NCI-H1436 (cell line): ENCODE results near the gene WBP2.
A peak's percentile ranks its signal among the peaks of the same experiment; 100 is the strongest.

Source experiments
- DNase-seq: peaks from one replicate; lab custom pipeline; 2025; lab: John Stamatoyannopoulos, UW

Gene WBP2

GRCh38 chr17:75855310-75856061 is at the start of gene WBP2:
Gene WBP2, minus strand, starts transcription at chr17:75855335. Its CDS starts 38 bp downstream, at chr17:75855297.
- peak; percentile 100 for DNase-seq

GRCh38 chr17:75902406-75902805 is 47.3 kb upstream of the WBP2 start:
- no peak for DNase-seq

DNA sequence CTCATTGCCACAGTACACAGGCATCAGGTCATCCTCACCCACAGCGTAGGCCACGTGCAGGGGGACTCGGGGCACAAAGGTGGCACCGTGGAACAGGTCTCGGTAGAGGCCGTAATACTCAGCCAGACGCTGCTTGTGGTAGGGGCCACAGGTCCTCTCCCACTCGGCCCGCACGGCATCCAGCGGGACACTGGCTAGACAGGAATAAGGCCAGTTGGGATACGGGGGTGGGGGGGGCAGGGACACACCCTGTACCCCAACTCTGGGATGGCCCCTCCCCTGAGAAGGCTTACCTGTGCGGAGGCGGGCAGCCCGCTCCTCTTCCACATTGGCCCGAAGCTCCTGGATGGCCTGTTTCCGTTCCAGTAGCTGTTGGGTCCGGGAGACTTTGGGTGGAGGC is 46.6 kb upstream of the WBP2 start:
- no peak for DNase-seq

GRCh38 chr17:75900691-75901533 is 45.8 kb upstream of the WBP2 start:
- DNase-seq, result no peak

DNA sequence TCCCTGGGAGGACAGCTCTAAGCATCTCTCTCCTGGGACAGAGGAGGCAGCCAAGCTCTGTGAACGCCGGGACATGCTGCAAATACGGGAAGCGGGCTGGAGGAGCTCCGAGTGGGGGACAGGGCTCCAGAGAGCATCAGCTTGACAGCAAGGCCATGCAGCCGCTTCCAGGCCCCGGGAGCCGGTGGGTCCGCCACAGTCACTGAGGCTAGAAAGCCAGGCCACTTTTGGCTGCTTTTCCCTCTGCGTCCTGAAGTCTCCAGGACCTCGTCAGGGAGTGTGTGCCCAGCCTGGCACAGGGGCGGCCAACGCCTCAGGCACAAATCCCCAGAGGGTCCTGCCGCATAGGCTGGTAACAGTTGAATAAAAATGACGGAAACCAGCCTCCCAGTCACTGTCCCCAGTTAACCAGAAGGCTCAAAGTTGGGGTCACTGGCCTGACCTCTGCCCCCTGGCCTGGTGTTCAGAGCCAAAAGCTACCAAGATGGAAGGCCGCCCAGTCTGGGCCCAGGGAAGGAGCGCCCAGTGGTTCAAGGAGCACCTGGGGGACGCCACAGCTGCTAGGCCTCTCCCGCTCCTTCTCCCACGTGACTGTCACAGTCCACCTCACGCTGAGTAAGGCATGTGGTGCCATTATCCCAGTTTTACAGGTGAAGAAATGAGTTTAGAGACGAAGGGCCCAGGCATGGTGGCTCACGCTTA is 44.8 kb upstream of the WBP2 start:
- DNase-seq, result no peak

DNA sequence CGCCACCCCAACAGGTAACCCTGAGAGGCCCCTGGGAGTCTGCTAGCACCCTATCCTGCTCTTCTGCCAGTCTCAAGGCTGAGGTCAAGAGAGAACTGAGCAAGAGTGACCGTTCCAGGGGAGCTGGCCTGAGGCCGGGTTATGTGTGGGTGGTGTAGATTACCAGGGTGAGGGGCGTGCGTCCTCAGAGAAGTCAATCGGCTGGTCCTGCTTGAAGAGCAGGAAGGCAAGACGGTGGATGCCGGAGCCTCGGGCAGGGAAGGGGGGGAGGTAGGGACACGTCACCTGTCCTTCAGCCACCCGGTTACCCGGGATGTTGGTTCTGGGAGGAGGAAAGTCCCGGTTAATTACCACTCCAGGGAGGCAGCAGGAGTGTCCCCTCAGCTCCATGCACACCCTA is 44.2 kb upstream of the WBP2 start:
- no peak for DNase-seq

DNA sequence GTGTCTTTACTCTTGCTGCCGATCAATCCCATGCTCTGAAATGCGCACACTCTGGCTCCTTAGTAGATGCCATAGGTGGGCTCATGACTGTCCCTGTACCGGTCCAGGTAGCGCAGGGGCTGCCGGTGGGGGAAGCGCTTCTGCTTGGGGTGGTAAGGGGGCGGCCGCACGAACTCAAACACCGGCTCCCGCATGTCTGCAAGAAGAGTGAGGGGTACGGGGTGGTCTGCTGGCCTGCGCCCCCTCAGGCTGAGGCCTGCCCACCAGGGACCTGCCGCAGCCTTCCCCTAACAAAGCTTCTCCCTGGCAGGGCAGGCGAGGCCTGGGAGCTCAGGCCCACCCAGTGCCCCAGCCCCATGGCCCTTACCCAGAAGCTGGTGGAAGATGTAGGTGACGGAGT is 43.7 kb upstream of the WBP2 start:
- DNase-seq, result no peak

DNA sequence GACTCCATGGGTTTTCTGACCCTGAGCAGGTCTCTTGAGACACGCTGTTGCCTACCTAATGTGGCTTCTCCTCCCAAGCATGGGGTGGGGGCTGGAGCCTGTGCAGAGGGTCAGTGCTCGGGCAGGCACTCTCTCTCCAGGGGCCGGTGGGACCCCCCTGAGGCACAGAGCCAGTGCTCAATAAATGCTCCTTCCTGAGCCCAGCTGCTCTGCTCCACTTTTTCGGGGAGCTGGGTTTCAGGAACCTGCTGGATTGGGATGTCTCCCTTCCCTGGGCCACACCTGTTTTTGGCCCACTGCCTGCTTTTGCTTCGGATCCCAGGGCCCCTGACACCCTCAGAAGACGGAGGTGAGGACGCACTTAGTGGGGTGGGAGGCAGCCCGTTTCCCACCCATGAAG is 42.9 kb upstream of the WBP2 start:
- no peak for DNase-seq

- no peak for DNase-seq
Measured at GRCh38 chr17:75897160-75898019, 42.3 kb upstream of the WBP2 start.

GRCh38 chr17:75896415-75897159 is 41.5 kb upstream of the WBP2 start, which contains the start of gene TRIM65:
Gene TRIM65, minus strand, starts transcription at chr17:75896951. Its CDS starts 14 bp downstream, at chr17:75896937.
- DNase-seq, result peak; percentile 79

DNA sequence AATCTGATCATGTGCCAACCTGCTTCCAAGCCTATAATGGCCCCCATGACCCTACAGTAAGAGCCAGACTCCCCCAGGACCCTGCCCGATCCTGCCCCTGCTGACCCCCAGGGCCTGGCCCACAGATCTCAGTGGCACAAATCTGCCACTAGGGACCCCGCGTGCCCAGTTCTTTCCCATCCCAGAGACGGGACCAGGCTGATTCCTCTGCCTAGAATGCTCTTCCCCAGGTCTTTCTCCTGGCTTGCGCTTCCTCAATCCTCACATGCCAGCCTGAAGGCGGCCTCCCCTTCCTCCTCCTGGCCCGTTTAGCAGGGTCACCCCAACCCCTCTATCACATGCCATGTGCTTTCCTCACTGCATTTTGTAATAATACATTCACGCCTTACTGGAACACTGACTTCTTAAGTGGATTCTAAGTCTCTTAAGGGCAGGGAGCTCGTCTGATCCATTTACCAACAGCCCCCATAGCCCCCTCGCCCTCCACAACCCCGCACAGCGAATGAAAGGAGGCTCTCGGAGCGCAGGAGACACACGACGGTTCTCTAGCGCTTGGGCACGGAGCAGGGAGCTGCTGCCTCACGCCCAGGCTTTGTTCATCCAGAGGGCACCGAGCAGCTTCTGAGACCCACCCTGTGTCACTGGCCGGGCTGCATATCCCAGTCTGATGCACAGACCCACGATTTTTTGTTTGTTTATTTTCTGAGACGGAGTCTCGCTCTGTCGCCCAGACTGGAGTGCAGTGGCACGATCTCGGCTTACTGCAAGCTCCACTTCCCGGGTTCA is 40.4 kb upstream of the WBP2 start:
- DNase-seq, result no peak

GRCh38 chr17:75894049-75894733 is 39.1 kb upstream of the WBP2 start:
- DNase-seq, result no peak

- no peak for DNase-seq
Measured at GRCh38 chr17:75893305-75894048, 38.3 kb upstream of the WBP2 start.

DNA sequence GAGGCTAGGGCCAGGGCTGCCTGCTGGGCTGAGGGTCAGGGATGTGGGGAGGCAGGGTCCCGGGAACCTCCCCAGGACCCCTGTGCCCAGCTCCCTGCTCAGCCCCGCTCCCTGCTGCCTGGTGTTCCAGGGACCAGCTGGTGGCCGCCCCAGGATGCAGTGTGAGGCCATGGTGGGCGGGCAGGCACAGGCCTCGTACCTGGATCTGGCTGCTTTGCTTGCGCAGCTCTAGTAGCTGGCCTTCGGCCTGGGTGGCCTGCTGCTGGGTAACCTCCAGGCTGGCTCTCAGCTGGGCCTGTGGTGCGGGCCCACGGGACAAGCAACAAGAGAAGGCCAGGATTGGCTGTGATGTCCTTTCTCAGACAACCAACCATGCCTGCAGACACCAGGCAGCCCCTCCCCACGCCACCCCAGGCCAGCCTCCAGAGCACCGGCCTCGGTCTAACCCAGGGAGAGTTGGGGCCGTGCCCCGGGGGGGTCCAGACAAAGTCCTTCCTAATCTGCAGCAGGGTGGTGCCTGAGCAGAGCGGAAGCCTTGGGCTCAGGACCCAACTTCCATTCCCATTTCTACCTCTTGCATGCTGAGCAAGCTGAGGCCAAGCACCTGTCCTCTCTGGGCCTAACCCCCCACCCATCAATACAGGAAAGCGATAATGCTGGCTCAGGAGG is 37.6 kb upstream of the WBP2 start:
- no peak for DNase-seq

DNA sequence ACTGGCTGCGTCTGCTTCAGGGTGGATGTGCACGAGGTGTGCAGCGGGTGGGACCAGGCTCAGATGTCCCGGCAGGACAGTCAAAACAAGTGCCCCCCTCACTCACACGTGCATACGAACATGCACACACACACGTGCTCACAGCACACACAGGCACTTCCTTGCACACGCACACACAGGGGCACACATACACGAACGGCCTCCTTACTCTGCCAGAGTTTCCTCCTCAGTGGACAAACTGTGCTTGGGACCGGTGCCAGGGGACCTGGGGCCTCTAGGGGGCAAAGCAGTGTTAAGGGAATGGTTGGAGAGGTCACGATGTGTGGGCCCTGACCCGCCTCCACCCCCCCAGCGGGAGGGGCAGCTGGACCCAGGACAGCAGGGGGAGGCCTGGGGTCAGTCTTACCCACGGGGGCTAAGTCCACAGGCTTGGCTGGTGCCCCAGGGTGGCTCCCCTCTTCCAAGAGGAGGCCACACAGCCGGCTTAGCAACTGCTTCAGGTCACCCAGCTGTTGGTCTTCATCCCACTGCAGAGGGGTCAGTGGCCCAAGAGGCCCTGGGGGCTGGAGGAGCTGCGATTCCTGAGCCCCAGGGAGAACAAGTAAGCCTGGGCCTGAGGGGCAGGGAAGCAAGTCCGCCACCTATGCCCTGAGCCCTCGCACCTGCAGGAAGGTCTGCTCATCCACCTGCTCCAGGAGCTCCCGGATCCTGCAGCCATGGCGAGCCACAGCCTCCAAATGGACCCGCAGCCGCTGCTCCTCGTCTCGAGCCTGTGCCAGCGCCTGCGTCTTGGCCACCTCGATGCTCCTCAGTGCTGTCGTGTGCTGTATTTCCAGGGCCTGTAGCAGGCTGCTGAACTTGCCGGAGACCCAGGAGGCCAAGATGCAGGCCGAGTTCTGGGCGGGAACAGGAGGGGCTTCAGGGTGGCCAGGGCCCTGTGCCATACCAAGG is 36.7 kb upstream of the WBP2 start:
- DNase-seq, result no peak

DNA sequence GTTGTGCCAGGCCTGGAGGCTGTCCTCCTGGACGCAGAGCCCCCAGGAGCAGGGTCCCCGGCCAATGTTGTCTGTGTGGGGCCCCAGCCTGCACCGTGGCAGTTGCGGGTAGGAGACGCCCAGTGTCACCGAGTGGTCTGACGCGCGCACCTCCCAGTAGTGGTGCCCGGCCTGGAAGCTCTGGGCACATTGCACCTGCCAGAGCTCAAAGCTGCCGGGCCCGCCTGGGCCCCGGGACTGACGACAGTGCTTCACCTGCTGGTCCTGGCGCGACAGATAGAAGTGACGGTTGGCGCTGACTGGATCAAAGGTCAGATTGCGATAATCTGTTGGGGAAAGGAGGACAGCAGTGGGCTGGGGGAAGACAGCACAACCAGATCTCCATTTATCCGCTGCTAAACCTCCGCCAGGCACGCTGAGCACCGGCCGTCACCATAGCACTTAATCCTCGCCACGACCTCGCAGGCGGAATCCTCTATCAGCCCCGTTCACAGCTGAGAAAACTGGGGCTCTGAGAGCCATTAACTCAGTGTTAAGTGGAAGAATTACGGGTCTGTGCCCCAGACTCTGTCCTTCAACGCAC is 36.0 kb upstream of the WBP2 start:
- no peak for DNase-seq

DNA sequence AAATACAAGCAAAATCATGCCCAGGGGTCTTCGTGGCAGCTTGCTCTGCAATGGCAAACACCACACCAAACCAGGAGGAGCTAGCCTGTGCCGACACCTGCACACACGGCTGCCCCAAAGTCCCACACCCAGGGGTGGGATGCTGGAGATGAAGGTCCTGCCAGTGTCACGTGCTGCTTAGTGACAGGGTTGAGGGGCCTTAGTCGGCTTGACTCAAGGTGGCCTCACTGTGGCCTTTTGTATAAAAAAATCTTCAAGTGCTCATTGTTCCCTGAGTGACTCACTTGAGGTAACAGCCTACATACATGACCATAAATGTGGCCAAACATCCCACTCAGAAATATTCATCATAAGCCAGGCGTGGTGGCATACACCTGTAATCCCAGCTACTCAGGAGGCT is 34.3 kb upstream of the WBP2 start:
- DNase-seq, result no peak
